Transverse colon (tissue), 4 donors: ENCODE measurements around the gene ARVCF. TPM values are rescaled to one million over a fixed set of nuclear protein-coding genes. Genes with fewer than 3 reads are reported as not detected.

Source experiments
- DNase-seq: peaks from one replicate; pipeline ENCODE4 v3.0.0-alpha.2; 2019
- H3K27ac ChIP-seq, 4 donors: fragments of 200-600 bp; sonication (generic); 2 replicates each; pipeline ENCODE4 v1.5.1; 2016 to 2018; ENCODE audit warnings: inconsistent platforms in 4 of 4
- H3K27me3 ChIP-seq: fragments of 200-600 bp; sonication (generic); 2 replicates; pipeline ENCODE4 v1.5.1; 2017; ENCODE audit warnings: inconsistent platforms
- H3K36me3 ChIP-seq, 4 donors: fragments of 200-600 bp; sonication (generic); 2 replicates each; pipeline ENCODE4 v1.5.1; 2017 to 2019; ENCODE audit warnings: inconsistent platforms in 4 of 4
- H3K4me1 ChIP-seq, 4 donors: fragments of 200-600 bp; sonication (generic); 2 replicates each; pipeline ENCODE4 v1.5.1; 2017 to 2020; ENCODE audit warnings: inconsistent platforms in 4 of 4
- H3K4me3 ChIP-seq, 4 donors: fragments of 200-600 bp; sonication (generic); 1 replicate in 1 of 4; 2 replicates in 3 of 4; pipeline versions ENCODE4 v1.5.1 to v1.6.1; 2017 to 2019; ENCODE audit warnings: inconsistent platforms in 4 of 4
- H3K9me3 ChIP-seq, 2 donors: fragments of 200-600 bp; sonication (generic); 2 replicates each; pipeline ENCODE4 v1.5.1; 2017 to 2019; ENCODE audit warnings: inconsistent platforms in 2 of 2
- EP300 ChIP-seq: sonication (generic); formaldehyde crosslinking; IDR thresholded peaks from one replicate; pipeline ENCODE4 v1.6.1; 2017; ENCODE audit warnings: antibody characterized with exemption, low read depth
- POLR2A ChIP-seq: fragments of 450-650 bp; IDR thresholded peaks from one replicate; pipeline ENCODE4 v1.6.1; 2016; ENCODE audit warnings: antibody characterized with exemption, mild to moderate bottlenecking, moderate library complexity
- POLR2AphosphoS5 ChIP-seq, 3 donors: sonication (generic); formaldehyde crosslinking; IDR thresholded peaks; one replicate each; pipeline ENCODE4 v1.6.1; 2016; ENCODE audit warnings: antibody characterized with exemption in 3 of 3
- WGBS, 2 donors: methylation state at CpG; one replicate each; pipeline ENCODE4 v1.1.5; 2018; ENCODE audit warnings: low coverage in 1 of 2; 5-methylcytosine and 5-hydroxymethylcytosine counted together
- in situ Hi-C, 4 donors: fragments of 200-750 bp; cut with MboI; loops; one replicate each; pipeline versions ENCODE4 v1.15.0 to v1.15.1; 2017; ENCODE audit warnings: low sequenced_read_pairs in 3 of 4, low pct_ligation_motif_present in 1 of 4, low pct_unique_long_range_greater_than_20kb in 1 of 4
- intact Hi-C: fragments of 100-400 bp; cut with DNase I; formaldehyde crosslinking; loops from one replicate; pipeline ENCODE4 v1.15.1; 2023; ENCODE audit warnings: low total_unique reads
- total RNA-seq, 4 donors: library from RNA; depleted of rRNA; stranded (reverse); fragments of >200 nt; gene quantifications; one replicate each; pipeline ENCODE4 v1.1.0, GENCODE V29; 2016
- TF ChIP-seq, protein P1 (sequence below), 5 experiments: fragments of 200-600 bp in 3 of 5; fragments of 450-650 bp in 2 of 5; sonication (generic) in 3 of 5; IDR thresholded peaks; 1 replicate in 2 of 5; 2 replicates in 3 of 5; pipeline ENCODE4 v1.5.1; 2016 to 2017; ENCODE audit warnings: antibody characterized with exemption in 5 of 5, inconsistent platforms in 3 of 5, mild to moderate bottlenecking in 2 of 5, moderate library complexity in 1 of 5

The ARVCF gene
- total RNA-seq, 4 donors from 2014 or later: 15.3 to 81.6 (median 19.3) TPM

DNA sequence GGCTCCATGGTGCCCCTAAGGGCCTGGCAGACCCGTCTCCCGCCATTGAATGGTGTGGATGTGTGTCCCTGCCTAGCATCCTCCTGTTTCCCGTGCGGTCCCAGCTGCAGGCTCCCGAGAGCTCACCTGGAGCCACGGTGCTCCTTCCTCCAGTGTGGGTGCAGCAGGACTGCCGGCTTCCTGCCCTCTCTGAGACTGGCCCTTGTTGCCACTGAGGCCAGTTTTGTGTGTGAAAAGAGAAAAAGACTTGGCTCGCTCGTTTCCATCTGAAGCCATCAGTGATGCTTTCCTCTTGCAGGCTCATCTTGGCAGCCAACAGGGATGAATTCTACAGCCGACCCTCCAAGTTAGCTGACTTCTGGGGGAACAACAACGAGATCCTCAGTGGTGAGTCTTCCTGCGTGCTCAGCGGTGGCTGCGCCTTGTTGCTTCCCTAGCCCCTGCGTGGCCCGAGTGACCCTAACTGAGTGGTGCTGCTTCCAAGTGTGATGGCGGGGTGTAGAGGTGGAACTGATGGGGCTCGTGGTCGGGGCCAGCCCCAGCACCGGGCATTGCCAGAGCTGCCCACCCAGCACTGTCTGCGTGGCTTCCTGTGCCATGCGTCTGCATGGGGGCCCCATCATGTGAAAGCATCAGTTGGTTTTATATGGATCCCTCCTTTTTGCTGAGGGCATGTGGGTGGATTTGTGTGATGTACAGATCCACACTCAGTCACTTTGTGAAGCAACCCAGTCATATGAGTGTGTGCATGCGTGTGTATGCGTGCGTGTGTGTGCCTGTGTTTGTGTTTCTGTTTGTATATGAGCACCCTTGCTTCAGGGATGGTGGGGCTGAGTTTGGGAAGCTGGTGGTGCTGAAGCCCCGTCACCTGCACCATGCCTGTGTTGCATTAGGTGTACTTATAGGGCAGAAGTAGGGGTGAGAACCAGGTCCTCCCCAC is 26.7 kb upstream of the ARVCF start:
- Histone ChIP-seq H3K36me3 (peaks cover 0 to 24% (median 0%) of the 10 kb centered on the region in 4 donors), H3K4me3 (no peak overlapping the region), H3K4me1 (no peaks in the 10 kb centered on the region), H3K9me3 (no peaks in the 10 kb centered on the region), H3K27ac (no peak overlapping the region), H3K27me3 (no peaks in the 10 kb centered on the region)
- intact Hi-C loops (no loop called here), in situ Hi-C loops (no loop called here)
- TF ChIP-seq, protein P1, sequence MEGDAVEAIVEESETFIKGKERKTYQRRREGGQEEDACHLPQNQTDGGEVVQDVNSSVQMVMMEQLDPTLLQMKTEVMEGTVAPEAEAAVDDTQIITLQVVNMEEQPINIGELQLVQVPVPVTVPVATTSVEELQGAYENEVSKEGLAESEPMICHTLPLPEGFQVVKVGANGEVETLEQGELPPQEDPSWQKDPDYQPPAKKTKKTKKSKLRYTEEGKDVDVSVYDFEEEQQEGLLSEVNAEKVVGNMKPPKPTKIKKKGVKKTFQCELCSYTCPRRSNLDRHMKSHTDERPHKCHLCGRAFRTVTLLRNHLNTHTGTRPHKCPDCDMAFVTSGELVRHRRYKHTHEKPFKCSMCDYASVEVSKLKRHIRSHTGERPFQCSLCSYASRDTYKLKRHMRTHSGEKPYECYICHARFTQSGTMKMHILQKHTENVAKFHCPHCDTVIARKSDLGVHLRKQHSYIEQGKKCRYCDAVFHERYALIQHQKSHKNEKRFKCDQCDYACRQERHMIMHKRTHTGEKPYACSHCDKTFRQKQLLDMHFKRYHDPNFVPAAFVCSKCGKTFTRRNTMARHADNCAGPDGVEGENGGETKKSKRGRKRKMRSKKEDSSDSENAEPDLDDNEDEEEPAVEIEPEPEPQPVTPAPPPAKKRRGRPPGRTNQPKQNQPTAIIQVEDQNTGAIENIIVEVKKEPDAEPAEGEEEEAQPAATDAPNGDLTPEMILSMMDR (IDR thresholded peaks at IDR 0.05): no peak
- no peak for TF ChIP-seq POLR2A
- no peak for TF ChIP-seq EP300
- no peak for TF ChIP-seq POLR2AphosphoS5 (IDR thresholded peaks at IDR 0.05)
- DNase-seq: no peak
- 90 to 100% methylated on average over 3 to 21 of the region's 26 CpGs for WGBS, 2 donors

DNA sequence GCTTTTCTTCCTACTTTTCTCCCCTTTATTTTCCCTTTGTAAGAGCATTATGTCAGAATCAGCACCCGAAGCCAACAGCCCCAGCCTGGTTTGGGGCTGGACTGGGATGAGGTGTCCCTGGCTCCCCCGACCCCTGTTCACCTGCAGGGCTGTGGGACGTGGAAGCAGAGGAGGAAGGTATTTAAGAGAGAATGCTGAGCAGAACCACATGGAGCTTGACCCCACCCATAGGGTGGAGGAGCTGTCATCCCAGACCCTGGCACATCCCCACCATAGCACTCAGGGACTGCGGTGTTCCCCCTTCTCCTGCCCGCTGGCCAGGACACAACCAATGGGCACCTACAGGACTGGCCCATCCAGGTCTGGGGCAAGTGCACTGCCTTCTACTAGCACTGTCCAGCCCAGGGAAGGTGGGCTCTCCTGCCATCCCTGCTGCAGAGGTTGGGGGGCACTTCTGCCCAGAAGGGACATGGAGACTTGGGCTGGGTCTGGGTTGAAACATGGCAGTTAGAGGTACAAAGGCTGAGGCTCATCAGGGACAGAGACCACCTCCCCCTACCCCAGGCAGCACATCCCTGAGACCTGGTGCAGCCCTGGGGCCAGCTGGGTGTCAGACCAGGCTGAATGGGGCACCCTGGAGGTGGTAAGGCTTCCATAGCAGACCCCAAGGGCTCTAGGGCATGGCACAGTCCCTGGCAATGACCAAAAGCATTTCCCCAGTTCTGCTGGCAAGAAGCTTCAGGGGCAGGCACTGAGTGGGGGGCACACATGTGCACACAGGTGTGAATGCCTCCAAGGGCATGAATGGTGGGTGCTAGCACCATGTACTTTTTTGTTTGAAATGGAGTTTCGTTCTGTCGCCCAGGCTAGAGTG is 23.9 kb upstream of the ARVCF start:
- no peak for DNase-seq
- H3K27ac ChIP-seq: no peak overlapping the region
- 88% methylated on average over 7 of the region's 7 CpGs; no CpG with 5 or more reads in 1 of the 2 donors for WGBS, 2 donors
- no peaks in the 10 kb centered on the region for H3K9me3 ChIP-seq
- peaks cover 0 to 11% (median 0%) of the 10 kb centered on the region in 4 donors for H3K36me3 ChIP-seq
- intact Hi-C loops: no loop called here
- TF ChIP-seq POLR2AphosphoS5 (IDR thresholded peaks at IDR 0.05) (no peak), POLR2A (no peak), EP300 (no peak)
- TF ChIP-seq, protein P1 (IDR thresholded peaks at IDR 0.05): no peak
- no peaks in the 10 kb centered on the region for H3K27me3 ChIP-seq
- no peak overlapping the region for H3K4me3 ChIP-seq
- H3K4me1 ChIP-seq: no peaks in the 10 kb centered on the region
- in situ Hi-C loops: no loop called here

DNA sequence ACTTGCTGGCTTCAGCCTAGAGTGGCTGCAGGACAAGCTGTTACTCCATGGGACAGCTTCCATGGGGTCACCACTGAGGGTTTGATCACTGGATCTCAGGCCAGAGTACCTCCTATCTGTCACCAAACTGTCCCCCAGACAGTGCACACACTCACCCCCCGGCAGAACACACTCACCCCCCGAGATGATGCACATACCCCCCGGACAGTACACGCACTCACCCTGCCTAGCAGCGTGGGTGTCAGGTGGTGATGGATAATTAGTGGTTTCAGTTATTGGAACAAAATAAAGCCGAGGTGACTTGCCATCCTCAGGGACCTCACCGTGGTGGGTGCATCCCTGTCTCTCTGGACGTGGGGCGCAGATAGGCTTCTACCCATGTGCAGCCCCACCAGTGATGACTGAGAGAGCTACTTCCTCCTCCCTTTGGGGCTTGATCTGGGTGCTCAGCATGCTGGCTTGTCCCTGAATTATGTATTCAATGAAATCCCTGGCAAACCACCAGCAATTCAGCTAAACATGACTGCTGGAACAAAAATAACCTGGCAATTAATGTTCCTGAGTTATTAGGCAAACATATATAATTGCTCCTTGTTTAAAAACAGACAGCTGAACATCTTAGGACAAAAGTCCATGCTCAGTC is 23.2 kb upstream of the ARVCF start:
- DNase-seq: no peak
- in situ Hi-C loops: no loop called here
- intact Hi-C loops: no loop called here
- no peak overlapping the region for H3K27ac ChIP-seq
- H3K4me1 ChIP-seq: no peaks in the 10 kb centered on the region
- peaks cover 0 to 11% (median 0%) of the 10 kb centered on the region in 4 donors for H3K36me3 ChIP-seq
- H3K4me3 ChIP-seq: no peak overlapping the region
- no peak for TF ChIP-seq EP300
- H3K9me3 ChIP-seq: no peaks in the 10 kb centered on the region
- 89 to 100% methylated on average over 3 to 9 of the region's 9 CpGs for WGBS, 2 donors
- H3K27me3 ChIP-seq: no peaks in the 10 kb centered on the region

DNA sequence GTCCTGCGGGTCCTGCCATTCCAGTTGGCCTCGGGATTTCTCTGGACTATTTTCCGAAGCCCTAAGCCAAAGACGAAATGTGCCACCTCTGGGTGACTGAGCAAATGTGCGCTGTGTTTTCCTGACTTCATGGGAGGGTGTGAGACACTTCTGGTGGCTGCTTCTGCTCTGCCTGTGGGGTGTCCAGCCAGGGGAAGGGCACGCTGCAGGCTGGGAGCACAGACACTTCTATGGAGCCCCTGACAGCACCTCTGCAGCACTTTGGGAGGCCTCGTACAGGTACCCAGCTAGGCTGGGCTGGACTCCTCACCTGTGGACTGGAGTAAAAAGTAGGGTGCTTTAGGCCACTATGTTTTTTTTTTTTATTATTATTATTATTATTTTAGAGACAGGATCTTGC is 22.0 kb upstream of the ARVCF start:
- no peaks in the 10 kb centered on the region for H3K27me3 ChIP-seq
- H3K4me3 ChIP-seq: no peak overlapping the region
- in situ Hi-C loops: no loop called here
- intact Hi-C loops: no loop called here
- TF ChIP-seq POLR2AphosphoS5 (IDR thresholded peaks at IDR 0.05): no peak
- no peak for TF ChIP-seq POLR2A
- H3K9me3 ChIP-seq: no peaks in the 10 kb centered on the region
- no peak for DNase-seq
- peaks cover 0 to 11% (median 0%) of the 10 kb centered on the region in 4 donors for H3K36me3 ChIP-seq
- no peaks in the 10 kb centered on the region for H3K4me1 ChIP-seq
- 96 to 100% methylated on average over 3 to 7 of the region's 7 CpGs for WGBS, 2 donors
- H3K27ac ChIP-seq: no peak overlapping the region
